GM13976 (cell line): ENCODE results near the gene RAB26.
A peak's percentile ranks its signal among the peaks of the same experiment; 100 is the strongest.

Experiments
- DNase-seq: peaks from one replicate; pipeline ENCODE4 v3.0.0; 2012; ENCODE audit warnings: low spot score
- in situ Hi-C: fragments of 300-500 bp; cut with MboI; formaldehyde crosslinking; loops from one replicate; pipeline ENCODE4 v1.12.0; 2022; ENCODE audit warnings: low sequenced_read_pairs, mixed read lengths, inconsistent platforms; ENCODE audit not compliant: unreplicated experiment
- TF ChIP-seq, protein P1 (sequence below): IDR thresholded peaks from 2 replicates; pipeline ENCODE4 v1.5.1; 2012; ENCODE audit warnings: borderline replicate concordance, mild to moderate bottlenecking; ENCODE audit not compliant: insufficient read depth; ENCODE audit errors: extremely low read depth, missing control alignments, control extremely low read depth

RAB26 gene

DNA sequence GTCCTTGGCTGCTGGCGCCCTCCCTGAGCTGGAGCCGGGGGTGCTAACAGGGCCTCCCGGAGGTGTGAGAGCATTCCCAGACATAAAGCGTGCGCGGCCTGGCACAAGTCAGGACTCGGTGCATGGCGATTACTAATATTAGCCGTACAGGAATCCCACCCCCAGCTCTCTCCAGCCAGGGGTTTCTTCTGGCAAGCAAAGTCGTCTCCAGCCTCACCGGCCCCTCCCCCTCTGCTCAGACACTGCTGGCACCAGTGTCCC, 43.0 kb downstream of the RAB26 start:
- in situ Hi-C loops, result no loop called here
- TF ChIP-seq, protein P1, sequence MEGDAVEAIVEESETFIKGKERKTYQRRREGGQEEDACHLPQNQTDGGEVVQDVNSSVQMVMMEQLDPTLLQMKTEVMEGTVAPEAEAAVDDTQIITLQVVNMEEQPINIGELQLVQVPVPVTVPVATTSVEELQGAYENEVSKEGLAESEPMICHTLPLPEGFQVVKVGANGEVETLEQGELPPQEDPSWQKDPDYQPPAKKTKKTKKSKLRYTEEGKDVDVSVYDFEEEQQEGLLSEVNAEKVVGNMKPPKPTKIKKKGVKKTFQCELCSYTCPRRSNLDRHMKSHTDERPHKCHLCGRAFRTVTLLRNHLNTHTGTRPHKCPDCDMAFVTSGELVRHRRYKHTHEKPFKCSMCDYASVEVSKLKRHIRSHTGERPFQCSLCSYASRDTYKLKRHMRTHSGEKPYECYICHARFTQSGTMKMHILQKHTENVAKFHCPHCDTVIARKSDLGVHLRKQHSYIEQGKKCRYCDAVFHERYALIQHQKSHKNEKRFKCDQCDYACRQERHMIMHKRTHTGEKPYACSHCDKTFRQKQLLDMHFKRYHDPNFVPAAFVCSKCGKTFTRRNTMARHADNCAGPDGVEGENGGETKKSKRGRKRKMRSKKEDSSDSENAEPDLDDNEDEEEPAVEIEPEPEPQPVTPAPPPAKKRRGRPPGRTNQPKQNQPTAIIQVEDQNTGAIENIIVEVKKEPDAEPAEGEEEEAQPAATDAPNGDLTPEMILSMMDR, result no peak
- no peak for DNase-seq

DNA sequence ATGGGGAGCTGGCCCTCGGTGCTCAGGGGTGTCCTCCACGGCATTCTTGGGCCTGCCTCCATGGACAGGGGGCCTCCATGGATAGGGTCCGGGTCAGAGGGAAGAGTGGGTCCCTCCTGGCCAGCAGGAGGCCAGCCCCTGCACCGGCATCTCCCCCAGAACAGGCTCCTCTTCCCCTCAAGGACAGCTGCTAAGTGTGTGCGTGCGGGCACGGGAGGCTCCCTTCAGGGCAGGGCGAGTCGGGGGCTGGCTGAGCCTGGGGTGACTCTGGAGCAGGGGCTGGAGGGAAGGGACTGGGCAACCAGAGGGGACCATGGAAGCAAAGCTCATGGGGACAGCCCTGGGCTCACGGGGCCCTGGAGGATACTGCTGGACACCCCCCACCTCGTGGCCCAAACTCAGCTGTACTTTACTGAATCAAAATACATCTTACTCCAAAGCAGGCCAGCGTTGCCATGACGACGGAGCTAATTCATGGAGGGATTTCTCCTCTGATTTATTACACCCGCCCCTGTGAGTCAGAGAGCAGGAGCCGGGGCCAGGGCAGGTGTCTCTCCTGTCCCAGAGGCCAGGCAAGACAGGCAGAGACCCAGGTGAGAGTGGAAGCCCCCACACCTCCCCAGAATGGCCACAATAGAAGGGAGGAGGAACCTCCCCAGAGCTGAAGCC, 45.9 kb downstream of the RAB26 start:
- in situ Hi-C loops, result no loop called here
- TF ChIP-seq, protein P1, result no peak
- no peak for DNase-seq

DNA sequence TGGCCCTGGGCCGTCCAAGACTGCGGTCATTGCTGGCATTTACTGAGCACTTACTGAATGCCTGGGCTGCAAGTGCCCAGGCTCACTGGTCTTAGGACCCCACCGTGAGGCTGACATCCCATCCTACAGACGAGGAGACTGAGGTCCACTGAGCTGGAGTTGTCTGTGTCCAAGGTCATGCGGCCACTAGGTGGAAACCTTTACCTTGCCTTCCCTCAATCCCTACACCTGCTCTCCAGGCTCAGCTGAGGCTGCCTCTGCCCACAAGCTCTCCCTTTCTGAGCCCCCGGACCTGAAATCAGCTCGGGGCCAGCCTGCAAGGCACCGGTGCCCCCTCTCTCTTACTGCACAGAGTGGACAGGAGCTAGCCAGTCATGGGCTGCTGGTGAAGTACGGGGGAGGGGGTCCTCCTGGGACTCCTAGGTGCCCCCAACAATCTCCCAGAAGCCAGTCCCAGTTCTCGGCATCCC, 46.5 kb downstream of the RAB26 start:
- TF ChIP-seq, protein P1, result peak; percentile 43
- peak; percentile 85 for DNase-seq
- in situ Hi-C loops, result no loop called here

DNA sequence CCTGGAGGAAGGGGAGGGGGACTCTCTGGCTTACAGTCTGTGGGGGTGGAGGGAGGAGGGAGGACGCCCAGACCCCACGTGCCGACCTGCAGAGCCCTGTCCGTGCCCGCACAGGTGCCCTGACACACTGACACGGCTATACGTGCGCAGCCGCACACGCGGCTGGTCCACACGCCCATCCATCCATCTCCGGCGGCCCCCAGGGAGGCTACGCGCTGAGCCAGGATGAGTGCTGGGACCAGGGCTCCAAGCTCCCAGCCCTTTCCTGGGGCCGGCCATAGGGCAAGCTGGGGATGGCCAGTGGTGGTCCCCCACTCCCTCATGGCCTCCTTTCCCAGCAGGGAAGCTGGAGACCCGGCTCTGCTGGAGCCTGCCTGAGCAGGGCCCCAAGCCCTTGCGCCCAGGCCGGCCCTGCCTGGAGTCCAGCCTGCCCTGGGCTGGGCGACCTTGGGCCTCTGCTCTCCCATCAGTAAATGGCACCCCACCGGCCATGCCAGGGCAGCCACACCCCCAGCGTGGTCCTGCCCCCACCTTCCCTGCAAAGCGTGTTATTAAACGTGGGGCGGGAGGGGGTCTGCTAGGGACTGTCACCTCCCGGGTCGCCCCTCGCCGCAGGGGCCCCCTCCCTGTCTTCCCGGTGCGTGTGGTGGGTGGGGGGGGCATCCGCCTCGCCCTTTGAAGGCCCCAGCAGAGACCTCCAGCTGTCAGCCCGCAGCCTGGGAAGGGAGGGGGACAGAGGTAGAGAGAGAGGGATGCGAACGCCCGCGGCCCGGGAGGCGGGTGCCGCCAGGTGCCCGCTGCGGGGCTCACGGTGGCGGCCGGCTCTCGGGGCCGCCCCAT, 47.1 kb downstream of the RAB26 start:
- no peak for DNase-seq
- TF ChIP-seq, protein P1, result no peak
- in situ Hi-C loops, result no loop called here

DNA sequence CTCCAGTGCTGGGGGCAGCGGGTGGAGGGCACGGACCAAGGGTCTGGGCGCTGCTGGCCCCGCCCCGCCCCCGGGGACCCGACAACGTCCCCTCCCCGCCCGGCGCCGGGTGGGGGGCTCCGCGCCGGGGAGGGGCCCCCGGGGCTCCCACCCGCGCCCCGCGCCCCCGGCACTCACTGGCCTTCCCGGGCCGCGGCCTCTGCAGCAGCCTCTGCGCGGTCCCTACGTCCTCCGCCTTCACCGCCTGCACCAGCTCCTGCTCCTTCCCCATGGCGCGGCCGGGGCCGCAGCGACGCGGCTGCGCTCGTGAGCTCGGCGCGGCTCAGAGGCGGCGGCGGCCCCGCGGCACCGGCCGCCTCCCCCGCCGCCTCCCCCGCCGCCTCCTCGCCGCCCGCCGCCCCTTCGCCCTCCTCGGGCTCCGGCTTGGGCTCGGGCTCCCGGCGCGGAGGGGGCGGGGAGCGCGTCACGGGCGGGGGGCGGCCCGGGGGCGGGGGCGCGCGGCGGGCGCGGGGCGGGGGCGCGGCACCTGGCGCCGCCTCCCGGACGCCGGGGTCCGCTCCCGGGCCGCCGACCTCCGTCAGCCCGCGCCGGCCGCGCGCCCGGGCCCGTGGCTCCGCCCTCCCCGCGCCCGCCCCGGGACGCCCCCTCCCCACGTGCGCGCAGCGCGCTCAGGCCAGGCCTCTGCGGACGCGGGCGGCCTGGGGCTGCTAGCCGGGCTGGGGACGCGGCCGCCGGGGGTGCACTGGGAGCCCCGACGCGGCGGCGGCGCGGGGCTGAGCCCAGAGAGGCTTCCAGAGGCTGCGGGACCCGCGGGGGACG, 47.9 kb downstream of the RAB26 start, which contains the start of gene CASKIN1:
Gene CASKIN1 (minus strand): TSS at position 444 of the 819 bp plus-strand sequence. CDS start 173 bp downstream, at position 271.
- peak; percentile 67 for DNase-seq
- in situ Hi-C loops, result no loop called here
- TF ChIP-seq, protein P1, result no peak

DNA sequence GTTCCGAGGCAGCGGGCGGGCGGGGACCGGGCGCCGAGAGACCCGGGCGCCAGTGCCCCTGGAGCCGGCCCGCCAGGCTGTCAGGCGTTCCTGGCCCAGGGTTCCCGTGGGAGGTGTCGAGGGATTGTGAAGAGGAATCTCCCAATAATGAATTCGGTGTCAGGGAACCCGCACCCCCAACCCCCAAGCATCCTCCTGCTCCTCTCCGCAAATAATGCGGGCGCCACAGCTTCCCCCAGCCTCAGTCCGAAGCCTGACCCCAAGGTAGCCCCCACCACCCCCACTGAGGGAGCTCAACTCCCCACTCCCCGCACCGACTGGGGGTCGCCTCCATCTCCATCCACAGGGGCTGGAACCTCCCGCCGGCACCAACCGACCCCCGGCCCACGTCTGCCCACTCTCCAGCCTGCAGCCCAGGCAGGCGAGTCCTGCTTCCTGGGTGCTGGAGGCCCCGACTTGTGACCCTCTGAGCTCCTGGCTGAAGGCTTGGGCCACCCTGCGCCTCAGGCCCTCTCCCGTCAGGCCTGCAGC, 48.6 kb downstream of the RAB26 start:
- TF ChIP-seq, protein P1, result no peak
- in situ Hi-C loops, result no loop called here
- no peak for DNase-seq
